Fibroblast of peridontal ligament (primary cell): ENCODE results near the gene PLEKHA6.

Experiments
- DNase-seq: peaks from one replicate; pipeline ENCODE4 v3.0.0-alpha.2; 2010; ENCODE audit errors: extremely low read depth

Gene PLEKHA6

DNA sequence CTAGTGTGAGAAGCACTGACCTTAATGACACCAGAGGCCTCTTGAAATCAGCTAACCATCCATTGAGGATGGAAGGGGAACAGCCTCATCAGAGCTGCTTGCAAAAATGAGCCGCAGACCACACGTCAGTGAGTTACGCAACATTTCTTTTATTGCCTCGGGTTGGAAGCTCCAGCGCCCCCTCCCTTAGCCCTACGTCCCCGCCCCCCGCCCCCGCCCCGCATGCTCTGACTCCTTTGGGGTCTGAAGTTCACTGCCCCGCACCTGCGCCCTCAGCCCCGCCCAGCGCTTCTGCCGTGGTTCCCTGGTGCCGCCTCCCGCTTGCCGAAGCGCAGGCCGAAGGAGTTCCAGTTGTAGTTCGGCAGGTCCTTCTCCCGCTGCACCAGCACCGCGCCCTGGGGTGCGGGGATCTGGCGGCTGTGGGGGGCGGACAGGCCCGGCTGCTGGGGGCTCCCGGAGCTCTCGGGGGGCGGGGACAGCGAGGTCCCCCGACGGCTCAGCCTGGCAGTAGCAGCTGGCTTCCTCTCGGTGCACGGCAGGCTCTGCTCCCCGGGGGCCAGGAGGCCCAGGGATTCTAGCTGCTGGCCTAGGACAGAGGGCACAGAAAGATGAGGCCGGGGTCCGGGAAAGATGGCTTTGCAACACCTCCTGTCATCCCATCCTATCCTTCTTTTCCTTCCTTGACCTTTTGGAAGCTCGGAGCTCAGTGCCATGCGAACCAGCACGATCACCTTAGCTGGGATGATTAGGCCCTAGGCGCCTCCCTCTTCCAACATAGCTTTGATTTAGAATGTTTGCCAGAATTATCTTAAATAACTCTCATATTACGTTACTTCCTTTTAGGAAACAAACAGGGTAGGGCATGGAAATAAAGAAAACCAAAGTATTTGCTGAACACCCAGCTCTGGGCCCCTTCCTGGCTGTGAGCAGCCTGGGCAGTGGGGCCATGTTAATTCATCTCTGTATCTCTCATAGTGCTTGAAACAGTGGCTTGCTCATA lies 169.2 kb downstream of the PLEKHA6 start:
- DNase-seq: peak; percentile 40

DNA sequence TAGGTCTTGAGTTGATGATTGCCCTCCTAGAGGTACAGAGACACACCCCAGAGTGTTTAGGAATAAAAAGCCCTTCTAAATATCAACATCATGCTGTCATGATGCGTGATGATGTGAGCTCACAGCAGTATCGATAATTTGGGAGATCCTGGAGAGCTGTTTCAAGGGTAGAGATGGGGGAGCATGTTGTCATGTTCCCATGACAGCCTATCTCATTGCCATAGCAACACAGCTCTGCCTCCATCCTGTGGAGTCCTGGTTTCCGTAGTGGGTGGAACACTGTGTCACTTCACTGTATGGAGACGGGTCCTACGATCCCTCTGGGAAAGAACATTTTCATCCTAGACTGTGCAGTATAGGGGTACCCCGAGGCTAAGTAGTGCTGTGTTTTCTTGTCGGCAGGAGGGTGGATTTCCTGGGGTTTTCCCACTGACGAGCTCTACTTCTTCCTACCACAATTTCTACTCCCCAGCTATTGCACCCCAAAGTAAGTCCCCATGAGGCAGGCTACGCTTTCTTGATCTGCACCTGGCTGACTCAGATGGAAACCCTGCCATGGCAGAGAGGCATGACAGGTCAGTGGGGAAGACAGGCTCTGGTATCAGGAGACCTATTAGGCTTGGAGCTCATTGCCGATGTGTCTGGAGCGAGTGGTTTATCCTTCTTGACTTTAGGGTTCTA lies 170.6 kb downstream of the PLEKHA6 start:
- DNase-seq: no peak

DNA sequence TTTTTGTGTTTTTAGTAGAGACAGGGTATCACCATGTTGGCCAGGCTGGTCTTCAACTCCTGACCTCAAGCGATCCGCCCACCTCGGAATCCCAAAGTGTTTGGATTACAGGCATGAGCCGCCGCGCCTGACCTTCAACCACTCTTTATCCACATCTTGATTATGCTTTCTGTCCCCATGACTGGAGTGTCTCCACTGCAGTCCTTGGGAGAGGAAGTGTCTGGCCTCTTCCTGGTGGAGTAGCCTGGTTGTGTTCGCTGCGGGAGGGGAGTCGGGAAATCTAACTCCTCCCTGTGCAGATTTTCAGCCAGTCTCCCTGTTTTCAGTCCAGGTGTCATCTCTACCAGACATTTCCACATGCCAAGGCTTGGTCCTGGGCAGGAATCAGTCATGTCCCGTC lies 173.1 kb downstream of the PLEKHA6 start:
- DNase-seq: no peak

GRCh38 chr1:204181116-204181515 lies 178.6 kb downstream of the PLEKHA6 start:
- DNase-seq: no peak

- DNase-seq: no peak
These were observed 179.6 kb downstream of the PLEKHA6 start for GRCh38 chr1:204180133-204180532.

- no peak for DNase-seq
These were observed 181.0 kb downstream of the PLEKHA6 start for GRCh38 chr1:204178487-204179281.

DNA sequence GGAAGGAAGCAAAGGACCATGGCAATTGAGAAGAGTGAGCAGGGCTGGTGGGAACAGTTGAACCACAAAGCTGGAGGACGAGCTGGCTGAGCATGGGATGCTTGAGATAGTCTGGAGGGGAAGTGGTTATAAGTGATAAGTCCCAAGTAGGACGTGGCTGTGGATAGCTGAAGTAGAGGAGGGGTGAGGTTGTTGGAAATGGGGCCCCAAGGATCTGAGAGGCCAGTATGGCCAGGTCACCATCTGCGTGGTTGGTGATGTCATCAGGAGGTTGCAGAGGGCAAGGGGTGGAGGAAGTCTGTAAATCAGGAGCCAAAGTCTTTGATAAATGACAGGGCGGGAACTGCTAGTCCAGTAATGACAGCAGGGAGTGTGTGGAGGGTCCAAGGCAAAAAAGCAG lies 182.6 kb downstream of the PLEKHA6 start:
- DNase-seq: no peak

- DNase-seq: no peak
These were observed 183.7 kb downstream of the PLEKHA6 start for GRCh38 chr1:204176049-204176448.

DNA sequence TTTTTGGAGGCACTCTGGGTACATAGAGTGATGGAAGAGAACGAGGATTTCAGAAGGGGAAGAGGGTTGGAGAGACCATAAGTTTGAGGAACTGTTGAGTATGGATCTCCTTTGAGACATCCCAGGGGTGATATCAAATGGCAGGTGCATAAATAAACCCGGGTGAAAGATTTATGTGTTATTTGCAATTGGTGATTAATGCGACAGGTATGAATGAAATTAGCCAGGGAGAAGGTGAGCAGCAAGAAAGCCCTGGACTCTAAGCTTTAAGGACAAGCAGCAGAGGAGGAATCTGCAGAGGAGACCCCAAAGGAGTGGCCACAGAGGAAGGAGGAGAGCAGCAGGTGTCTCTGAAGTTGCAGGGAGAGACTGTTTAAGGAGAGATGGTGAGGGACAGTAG lies 184.8 kb downstream of the PLEKHA6 start:
- no peak for DNase-seq

GRCh38 chr1:204172404-204173029 lies 187.2 kb downstream of the PLEKHA6 start:
- DNase-seq: no peak

GRCh38 chr1:204171751-204172178 lies 188.0 kb downstream of the PLEKHA6 start:
- peak; percentile 11 for DNase-seq

DNA sequence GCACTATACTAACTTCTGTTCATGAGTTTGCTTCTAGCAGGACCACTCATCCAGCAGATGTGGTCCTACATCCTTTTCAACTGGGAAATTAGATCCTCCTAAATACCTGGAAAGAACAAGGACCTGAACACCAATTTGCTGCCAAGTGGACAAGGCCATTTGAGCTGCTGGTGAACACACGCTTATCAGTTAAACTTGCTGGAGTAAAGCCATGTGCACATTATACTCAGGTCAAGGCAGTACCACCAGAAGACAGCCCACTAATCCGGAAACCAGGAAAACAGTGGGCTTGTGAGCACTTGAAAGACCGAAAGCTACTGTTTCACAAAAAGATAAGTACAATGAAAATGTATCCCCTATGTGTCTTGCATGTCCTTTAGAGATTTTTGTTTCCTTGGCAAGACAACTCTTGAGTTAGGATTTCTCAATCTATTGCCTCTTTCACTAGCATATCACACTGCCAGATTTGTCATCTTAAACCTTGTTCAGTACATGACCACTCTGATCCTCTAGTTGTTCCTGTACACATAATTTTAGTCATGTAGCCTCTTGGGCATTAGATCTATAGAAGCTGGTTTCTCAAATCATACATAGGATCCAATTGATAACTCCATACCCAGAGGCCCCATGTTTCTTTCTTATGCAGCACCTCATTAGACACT lies 189.1 kb downstream of the PLEKHA6 start:
- no peak for DNase-seq

- DNase-seq: no peak
These were observed 189.9 kb downstream of the PLEKHA6 start for GRCh38 chr1:204169858-204170257.
